ENCODE results near the gene ADAP1.
"Not testable (repeated sequence)": the region's sequence is repeated elsewhere in the genome, so short reads cannot be mapped to it uniquely, and the experiment has no call there.

The ADAP1 gene

GRCh38 chr7:919924-920341, 34.5 kb downstream of the ADAP1 start:
- no peak for DNase-seq

DNA sequence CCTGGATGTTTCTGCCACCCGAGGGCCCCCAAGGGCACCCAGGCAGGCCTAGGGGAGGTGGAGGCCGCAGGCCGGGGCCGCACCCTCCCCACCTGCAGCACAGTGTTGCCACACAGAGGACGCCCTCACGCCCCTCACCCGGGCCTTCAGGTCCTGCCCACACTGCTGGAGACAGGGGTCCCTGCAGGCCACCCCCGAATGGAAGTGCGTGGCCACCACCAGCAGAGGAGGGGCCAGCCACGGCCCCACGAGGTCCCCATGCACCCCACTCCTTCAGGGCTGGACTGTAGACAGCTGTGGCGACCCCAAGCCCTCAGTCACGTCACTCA, 35.4 kb downstream of the ADAP1 start:
- DNase-seq, result no peak

GRCh38 chr7:918441-919113, 35.9 kb downstream of the ADAP1 start:
- no peak for DNase-seq

GRCh38 chr7:918118-918425, 36.4 kb downstream of the ADAP1 start:
- DNase-seq, result no peak

DNA sequence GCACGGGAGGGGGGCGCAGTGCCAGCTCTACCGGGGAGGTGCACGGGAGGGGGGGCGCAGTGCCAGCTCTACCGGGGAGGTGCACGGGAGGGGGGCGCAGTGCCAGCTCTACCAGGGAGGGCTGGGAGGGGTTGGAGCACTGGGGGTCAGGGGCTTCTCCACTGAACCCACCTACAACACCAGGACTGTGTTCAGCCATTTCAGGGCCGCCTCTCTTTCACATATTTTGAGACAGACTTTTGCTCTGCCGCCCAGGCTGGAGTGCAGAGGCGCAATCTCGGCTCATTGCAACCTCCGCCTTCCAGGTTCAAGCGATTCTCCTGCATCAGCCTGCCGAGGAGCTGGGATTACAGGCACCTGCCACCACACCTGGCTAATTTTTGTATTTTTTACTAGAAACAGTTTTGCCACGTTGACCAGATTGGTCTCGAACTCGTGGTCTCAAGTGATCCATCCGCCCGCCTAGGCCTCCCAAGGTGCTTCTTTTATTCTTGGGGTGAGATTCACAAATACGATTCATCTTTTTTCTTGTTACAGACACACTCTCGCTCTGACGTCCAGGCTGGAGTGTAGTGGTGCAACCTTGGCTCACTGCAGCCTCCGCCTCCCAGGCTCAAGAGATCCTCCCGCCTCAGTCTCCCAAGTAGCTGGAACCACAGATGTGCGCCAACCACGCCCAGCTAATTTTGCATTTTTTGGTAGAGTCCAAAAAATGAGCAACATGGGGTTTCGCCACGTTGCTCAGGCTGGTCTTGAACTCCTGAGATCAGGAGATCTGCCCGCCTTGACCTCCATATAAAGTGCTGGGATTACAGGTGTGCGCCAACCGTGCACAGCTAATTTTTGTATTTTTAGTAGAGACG, 37.0 kb downstream of the ADAP1 start:
- DNase-seq, result no peak

- no peak for DNase-seq
These were observed 38.1 kb downstream of the ADAP1 start for GRCh38 chr7:916291-916941.

DNA sequence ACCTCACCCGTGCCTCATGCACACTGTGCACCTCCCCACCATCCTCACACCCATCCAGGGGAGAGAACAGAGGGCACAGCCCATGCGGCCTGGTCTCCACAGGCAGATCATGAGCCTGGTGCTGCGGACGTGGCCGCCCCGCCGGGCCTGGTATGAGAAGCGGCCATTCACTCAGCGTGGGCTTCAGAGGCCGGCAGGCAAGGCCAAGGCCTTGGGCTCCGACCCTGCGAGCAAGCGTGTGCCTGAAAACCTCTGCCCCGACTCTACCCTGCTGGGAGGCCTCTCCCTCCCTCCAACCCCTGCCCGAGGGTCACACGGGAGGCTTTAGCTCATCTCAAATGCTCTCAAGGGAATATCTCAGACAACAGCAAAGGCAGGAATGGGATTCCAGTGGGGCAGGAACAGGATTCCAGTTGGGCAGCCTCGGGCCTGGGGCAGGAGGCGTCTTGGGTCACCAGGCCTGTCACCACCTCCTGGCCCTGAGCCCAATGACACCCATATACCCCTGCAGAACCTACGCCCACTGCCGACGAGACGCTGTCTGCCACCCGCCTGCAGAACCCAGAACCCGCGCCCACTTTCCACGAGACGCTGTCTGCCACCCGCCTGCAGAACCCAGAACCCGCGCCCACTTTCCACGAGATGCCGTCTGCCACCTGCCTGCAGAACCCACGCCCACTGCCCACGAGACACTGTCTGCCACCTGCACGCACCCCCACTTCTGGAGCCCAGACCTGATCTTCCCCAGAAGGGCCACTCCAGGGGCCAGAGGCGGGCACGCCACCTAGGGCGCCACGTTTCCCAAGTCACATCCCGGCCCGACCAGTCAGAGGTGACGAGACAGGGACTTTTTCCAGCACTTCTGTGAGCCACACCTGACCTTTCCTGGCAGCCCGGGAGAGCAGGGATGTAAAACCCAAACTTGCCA, 38.9 kb downstream of the ADAP1 start:
- no peak for DNase-seq

- no peak for DNase-seq
These were observed 39.8 kb downstream of the ADAP1 start for GRCh38 chr7:914521-915194.

- DNase-seq, result no peak
These were observed 40.6 kb downstream of the ADAP1 start for GRCh38 chr7:913736-914520.

DNA sequence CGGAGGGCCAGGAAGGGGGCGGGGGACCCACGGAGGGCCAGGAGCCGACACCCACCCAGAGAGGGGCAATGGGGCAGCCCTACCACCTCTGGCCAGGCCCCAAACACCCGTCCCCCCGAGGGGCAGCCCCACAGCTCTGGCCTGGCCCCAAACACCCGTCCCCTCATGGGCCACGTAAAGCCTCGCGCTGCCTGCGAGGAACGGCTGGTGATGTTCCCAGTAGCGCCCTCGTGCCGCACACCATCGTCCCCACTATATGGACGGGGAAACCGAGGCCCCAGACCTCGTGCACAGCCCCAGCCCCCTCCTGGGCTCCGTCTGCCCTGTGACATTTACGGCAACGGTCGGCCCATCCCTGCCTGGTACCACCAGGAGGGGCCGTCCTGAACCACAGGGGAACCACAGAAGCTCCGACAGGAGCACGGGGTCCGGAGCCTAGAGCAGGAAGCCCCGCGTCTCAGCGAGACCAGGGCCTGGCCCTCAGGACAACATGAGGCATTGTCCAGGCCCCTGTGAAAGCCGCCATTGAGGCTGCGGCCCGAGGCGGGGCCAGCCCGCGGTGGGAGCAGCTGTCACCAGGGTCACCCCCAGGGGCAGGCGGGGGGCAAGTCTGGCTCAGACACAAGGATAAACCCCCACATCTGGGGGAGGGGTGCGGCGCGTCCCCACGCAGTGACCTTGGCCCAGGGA, 42.5 kb downstream of the ADAP1 start:
- DNase-seq, result no peak

DNA sequence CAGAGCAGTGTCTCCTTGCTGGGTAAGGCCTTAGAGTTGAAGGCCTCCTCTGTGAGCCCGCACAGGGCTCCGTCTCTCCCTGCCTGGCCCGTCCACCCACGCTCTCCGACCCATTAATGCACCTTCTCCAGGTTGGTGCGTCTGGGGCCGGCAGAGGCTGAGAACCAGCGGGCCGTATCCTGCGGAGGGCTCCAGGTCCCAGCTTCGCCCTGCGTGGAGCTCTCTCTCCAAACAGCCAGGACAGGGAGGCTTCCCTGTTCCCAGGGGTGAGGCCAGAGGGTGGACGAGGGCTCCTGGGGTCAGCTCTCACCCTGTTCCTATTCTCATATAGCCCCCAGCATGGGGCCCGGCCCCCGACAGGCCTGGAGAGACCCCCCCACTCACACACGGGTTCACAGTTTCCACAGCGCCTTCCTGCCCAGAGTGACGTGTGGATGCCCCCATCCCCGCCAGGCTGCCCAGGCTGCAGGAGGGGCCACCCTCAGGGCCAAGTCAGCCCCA, 43.5 kb downstream of the ADAP1 start:
- DNase-seq, result no peak

DNA sequence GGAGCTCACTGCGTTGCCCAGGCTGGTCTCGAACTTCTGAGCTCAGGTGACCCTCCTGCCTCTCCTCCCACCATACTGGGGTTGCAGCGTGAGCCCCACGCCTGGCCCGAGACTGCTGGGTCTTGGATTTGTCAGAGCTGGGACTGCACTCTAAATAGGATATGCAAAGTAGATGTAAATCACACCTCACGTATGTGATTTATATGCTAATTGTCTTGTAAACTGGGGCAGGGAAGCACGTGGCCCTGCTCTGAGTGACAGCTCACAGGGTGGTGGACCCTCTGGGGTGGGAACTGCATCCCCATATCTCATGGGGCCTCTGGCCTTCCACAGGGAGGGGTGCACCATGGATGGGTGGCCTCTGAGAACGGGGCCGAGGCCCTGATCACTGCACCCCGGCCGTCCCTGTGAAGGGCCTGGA, 44.0 kb downstream of the ADAP1 start:
- no peak for DNase-seq

- no peak for DNase-seq
These were observed 44.8 kb downstream of the ADAP1 start for GRCh38 chr7:909358-910329.

DNA sequence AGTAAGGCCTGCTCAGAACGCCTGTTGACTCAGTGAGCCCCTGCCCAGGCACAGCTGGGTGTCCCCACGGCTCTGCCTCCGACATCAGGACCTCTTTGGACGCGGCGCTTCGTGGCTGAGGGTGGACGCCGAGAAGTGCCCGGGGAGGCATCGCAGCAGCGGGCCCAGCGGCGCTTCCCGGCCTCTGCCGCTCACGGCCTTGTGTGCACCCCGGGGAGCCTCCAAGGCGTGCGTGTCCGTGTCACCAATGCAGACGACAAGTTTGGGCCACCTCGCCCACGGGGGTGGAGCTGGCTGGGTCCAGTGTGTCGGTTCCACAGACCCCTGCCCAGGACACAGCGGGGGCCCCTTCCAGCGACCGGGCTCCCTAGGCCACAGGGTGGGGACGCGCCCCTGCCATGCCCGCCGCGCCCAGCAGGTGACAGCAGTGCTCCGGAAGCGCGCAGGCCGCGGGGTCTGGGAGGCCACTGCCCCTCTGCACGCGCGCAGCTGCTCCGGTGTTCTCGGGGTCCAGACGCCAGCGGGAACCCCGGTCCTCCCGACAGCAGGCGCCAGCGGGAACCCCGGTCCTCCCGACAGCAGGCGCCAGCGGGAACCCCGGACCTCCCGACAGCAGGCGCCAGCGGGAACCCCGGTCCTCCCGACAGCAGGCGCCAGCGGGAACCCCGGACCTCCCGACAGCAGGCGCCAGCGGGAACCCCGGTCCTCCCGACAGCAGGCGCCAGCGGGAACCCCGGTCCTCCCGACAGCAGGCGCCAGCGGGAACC, 45.7 kb downstream of the ADAP1 start:
- not testable (repeated sequence) for DNase-seq

DNA sequence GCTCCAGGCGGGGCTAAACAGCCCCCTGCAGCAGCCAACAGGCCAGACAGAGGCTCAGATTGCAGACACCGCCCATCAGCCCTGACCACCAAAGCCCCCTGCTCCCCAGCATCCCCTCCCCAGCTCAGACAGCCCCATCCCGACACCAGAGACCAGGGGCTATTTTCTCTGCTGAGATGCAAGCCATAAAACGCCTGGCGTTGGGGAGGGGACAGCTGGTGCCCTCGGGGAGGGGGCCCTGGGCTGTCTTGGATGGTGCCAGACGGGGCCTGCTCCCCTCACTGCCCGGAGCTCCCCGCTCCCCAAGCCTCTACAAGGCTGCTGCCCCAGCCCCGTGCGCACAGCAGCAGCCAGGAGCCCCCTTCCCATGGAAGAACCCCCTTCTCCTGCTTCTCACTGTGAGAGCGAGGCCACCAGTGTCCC, 46.3 kb downstream of the ADAP1 start:
- no peak for DNase-seq

DNA sequence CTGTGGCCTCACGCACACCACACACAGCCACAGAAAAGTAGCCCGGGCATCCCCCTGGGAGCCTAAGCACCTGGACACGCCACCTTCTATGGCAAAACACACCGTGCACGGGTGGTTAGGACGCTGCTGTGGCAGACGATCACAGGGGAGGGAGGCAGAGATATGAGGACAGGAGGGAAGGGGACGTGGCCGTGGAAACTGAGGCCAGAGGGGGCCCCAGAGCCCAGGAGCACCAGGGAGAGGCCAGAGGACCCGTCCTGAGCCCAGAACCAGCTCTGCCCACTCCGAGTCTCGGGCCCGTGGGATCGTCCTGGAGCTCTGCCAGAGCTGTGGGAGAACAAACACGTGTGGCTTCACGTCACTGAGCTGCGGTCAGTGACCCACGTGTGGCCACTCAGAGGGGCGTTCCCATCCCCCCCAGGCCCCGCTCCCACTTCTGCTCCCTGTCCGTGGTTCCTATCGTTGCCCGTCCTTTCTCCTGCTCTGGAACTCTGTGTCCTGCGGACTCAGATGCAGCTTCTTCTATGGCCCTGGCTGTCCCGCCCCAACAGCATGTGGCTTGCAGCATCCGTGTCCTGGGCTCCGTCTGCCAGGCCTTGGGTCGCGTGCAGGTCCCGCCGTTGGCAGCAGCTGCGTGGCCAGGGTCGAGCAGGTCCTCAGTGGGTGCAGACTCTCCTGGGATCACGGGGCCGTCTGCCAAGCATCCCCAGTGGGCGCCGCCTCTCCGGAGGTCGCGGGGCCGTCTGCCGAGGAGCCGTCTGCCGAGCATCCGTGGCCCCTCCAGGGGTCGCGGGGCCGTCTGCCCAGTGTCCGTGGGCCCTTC, 47.1 kb downstream of the ADAP1 start:
- no peak for DNase-seq

- no peak for DNase-seq
These were observed 47.7 kb downstream of the ADAP1 start for GRCh38 chr7:906776-907157.

GRCh38 chr7:904847-905246, 49.6 kb downstream of the ADAP1 start:
- no peak for DNase-seq

Measured in NCI-H1417 treated with DMSO at 0.1 percent for 48 hours (cell line).